Measurements from ENCODE around the gene LSM5.
"Not testable (repeated sequence)": the region's sequence is repeated elsewhere in the genome, so short reads cannot be mapped to it uniquely, and the experiment has no call there.

Gene LSM5

DNA sequence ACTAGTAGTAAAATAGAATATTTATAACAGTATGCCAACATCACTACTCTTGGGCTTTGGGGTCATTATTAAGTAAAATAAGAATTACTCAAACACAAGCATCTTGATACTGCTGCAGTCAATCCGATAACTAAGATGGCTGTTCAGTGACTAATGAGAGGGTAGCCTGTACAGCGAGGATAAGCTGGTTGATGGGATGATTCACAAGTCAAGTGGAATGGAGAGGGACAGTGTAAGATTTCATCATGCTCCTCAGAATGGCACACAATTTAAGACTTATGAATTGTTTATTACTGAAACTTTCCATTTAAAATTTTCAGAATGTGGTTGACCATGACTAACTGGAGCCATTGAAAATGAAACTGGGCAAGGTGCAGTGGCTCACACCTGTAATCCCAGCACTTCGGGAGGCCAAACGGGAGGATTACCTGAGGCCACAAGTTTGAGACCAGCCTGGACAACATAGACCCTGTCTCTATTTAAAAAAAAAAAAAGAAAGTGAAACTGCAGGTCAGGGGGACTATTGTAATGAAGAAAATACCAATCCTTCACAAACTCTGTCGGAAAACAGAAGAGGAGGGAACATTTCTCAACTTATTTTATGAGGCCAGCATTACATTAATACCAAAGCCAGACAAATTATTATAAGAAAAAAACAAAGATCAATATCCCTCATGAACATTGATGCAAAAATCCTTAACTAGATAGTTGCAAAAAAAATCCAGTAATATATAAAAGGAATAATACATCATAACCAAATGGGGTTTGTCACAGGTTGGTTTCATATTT, 16.3 kb upstream of the LSM5 start:
- peak; percentile 80 for DNase-seq (ENCODE audit: low spot score)
- peak; percentile 91 for FAIRE-seq

DNA sequence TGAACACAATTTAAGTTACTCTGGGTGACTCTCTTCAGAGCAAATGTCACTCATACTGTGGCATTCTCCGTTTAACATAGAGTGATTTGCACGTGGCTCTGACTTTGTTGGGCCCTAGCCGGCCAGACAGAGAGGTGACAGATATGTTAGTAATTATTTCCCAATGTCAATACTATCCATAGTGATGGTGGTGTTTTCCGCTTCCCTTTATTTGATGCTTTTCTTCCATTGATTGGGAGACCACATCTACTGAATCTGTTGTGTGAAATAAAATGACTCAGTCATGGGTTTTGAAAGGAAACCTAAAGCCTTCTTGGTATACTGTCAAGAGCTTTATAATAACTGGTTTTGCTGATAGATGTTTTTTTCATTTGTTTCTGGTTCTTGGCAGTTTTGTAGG, 12.5 kb upstream of the LSM5 start:
- FAIRE-seq (no peak), DNase-seq (ENCODE audit: low spot score) (no peak)

GRCh38 chr7:32501522-32501921, 11.3 kb upstream of the LSM5 start:
- FAIRE-seq, result peak; percentile 63
- peak; percentile 50 for DNase-seq (ENCODE audit: low spot score)

GRCh38 chr7:32500922-32501341, 10.8 kb upstream of the LSM5 start:
- peak; percentile 65 for FAIRE-seq

GRCh38 chr7:32500216-32500615, 10.0 kb upstream of the LSM5 start:
- not testable (repeated sequence) for FAIRE-seq; DNase-seq (ENCODE audit: low spot score)

More at GRCh38 chr7:32500922-32501341, 10.8 kb upstream of the LSM5 start:
- peak; percentile 18 for DNase-seq (ENCODE audit: low spot score)

GRCh38 chr7:32499755-32500154, 9.6 kb upstream of the LSM5 start:
- DNase-seq (ENCODE audit: low spot score); FAIRE-seq: not testable (repeated sequence)

DNA sequence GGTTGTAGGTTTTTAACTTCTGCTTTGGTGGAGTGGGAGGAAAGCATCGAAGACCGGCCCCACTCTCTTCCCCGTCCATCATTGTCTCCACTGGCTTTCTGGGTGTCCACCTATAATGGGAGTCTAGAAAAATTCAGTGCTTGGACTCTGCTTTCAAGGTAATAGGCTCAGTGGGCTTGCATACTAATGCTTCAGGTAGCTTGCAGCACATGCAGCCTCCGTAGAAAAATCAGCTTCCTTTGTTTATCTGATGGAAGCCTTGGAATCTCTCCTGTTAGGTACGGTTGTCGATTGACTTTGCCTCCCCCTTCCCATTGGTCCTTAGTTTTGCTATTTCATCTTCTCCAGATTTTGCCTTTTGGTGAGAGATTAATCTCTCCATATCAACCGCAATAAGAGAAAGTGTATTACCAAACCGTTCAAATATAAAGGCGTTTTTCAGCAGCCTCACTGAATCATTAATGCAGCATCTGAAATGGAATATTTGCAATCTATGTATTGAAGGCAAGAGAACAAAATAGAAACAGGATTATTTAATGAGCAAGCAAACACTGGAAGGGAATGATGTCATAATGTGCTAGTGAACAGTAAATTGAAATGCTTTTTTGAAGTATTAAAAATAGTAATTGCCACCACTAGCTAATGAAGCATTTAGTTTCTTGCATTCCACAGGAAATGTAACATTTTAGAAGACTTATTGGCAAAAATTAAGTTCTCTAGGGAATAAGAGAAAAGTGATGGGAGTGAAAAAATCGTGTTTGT, 6.1 kb upstream of the LSM5 start:
- DNase-seq (ENCODE audit: low spot score) (peak; percentile 10), FAIRE-seq (no peak)

- DNase-seq (ENCODE audit: low spot score) (peak; percentile 88), FAIRE-seq (no peak)
Measured at GRCh38 chr7:32495298-32496051, 5.3 kb upstream of the LSM5 start, which contains the start of gene AVL9. AVL9 (plus strand) TSS chr7:32495489; CDS start chr7:32495710, 221 bp downstream.

DNA sequence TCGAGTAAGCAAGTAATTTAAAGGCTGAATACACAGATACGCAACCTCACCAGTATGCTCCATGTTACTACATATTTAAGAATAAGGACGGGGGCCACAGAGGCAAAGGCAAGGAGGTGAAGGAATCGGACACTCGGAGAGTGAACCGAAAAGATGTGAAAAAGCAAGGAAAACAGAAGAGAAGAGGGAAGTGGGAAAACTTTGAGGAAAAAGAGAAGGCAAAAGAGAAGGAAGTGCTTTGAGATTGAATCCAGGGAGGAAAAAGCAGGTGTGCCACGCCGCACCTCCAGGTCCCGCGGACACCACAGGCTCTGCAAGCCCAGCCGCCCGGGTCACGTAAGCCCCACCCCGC, 4.7 kb upstream of the LSM5 start:
- FAIRE-seq (no peak), DNase-seq (ENCODE audit: low spot score) (no peak)

DNA sequence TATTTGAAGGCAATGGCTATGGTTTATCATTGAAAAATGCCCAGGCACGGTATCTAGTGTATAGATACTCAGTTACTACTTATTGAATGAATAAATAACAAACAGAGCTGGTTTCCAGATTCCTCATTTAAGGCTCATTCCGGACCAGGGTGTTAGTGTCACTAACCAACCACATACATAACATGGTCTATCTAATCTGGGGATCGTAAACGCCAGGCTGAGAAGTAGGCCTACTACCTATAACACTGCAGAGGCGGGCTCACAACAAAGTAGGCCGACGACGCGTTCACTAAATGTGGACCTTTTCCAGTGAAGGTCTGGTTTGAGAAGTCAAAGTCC, 423 bp downstream of the LSM5 start:
- FAIRE-seq (no peak), DNase-seq (ENCODE audit: low spot score) (no peak)

GRCh38 chr7:32481921-32482320, 8.3 kb downstream of the LSM5 start:
- DNase-seq (ENCODE audit: low spot score), result no peak
- FAIRE-seq, result no peak

- no peak for DNase-seq (ENCODE audit: low spot score)
- FAIRE-seq, result no peak
Measured at GRCh38 chr7:32481176-32481575, 9.0 kb downstream of the LSM5 start.

DNA sequence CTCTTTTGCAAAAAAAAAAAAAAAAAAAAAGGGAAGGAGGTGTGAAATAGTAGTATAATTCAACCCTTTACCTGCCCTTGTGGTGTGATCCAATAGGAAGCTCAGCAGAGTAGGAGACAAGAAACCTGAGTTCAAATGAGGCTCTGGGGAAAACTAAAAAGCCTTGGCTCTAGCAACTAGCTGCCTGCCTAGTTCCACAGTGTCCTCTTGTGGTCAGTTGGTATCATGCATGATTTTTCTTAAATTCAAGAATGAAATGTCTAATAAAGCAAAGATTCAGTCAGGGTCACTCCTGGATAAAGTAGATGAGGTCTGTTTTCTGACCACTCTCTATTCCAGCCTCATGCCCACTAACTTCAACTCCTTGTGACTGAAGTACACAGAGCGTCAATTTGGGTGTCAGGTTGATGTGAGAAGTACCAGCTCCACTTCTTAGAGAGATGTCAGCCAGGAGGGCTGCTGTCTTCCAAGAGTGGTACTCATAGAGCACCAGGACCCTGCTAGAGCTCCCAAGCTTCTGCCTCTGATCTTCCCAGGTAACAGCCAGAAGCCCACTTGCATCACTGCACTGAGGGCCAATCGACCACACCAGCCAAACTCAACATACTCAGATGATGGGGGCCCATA, 10.5 kb downstream of the LSM5 start:
- DNase-seq (ENCODE audit: low spot score) (peak; percentile 51), FAIRE-seq (peak; percentile 39)

- no peak for DNase-seq (ENCODE audit: low spot score)
- FAIRE-seq, result no peak
Measured at GRCh38 chr7:32477649-32477980, 12.6 kb downstream of the LSM5 start.

DNA sequence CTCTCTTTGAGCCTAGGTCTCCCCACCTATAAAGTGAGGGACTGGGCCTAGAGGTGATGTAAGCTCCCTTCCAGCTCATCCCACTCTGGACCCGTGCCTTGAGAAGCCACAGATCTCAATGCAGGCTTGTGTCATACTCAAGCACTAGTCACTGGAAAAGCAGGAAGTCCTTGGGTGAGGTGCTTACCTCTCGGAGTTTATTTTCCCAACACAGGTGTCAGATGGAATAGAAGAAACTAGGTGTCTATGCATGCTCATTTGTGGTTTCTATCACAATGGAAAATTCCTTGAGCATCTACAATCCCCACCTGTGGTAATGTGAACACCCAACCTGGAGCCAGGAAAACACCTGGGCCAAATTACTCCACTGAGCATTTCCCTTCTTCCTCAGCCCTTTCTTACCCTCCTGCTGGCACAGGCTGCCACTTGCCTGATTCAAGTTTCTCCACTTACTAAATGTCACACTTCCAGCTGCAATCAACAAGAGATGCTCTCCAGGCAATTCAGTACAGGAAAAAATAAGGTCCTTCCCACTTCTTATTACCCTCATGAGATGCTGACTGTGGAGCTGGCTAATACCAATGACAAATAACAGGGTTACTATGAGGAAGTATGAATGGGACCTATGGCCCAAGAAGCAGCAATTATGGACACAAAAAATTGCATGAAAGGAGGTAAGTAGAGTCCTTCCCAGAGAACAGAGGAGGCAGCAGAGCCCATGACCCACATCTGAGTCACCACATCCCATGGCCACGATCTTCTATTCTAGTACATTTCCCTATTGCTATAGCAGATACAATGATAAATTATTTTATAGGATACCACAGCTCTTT, 13.1 kb downstream of the LSM5 start:
- FAIRE-seq, result no peak
- no peak for DNase-seq (ENCODE audit: low spot score)

- FAIRE-seq (no peak), DNase-seq (ENCODE audit: low spot score) (no peak)
Measured at GRCh38 chr7:32474008-32474407, 16.2 kb downstream of the LSM5 start.

- DNase-seq (ENCODE audit: low spot score) (no peak), FAIRE-seq (no peak)
Measured at GRCh38 chr7:32472015-32472414, 18.2 kb downstream of the LSM5 start.

- FAIRE-seq (no peak), DNase-seq (ENCODE audit: low spot score) (no peak)
Measured at GRCh38 chr7:32470871-32471270, 19.3 kb downstream of the LSM5 start.

GRCh38 chr7:32470004-32470403, 20.2 kb downstream of the LSM5 start:
- FAIRE-seq; DNase-seq (ENCODE audit: low spot score): not testable (repeated sequence)

GRCh38 chr7:32464641-32465416, 25.4 kb downstream of the LSM5 start:
- DNase-seq (ENCODE audit: low spot score); FAIRE-seq: not testable (repeated sequence)
